GM13977 (cell line): ENCODE measurements around the gene EDN1.
"Not testable (repeated sequence)": the region's sequence is repeated elsewhere in the genome, so short reads cannot be mapped to it uniquely, and the experiment has no call there.

Source experiments
- DNase-seq: peaks from one replicate; pipeline ENCODE4 v3.0.0; 2012; ENCODE audit warnings: low spot score
- CTCF ChIP-seq: IDR thresholded peaks from 2 replicates; pipeline ENCODE4 v1.5.1; 2012; ENCODE audit warnings: mild to moderate bottlenecking, control low read depth; ENCODE audit not compliant: insufficient read depth; ENCODE audit errors: extremely low read depth, missing control alignments
- in situ Hi-C: fragments of 300-500 bp; cut with MboI; formaldehyde crosslinking; loops from one replicate; pipeline ENCODE4 v1.12.0; 2022; ENCODE audit warnings: low sequenced_read_pairs, low pct_unique_long_range_greater_than_20kb, mixed read lengths, inconsistent platforms; ENCODE audit not compliant: unreplicated experiment

EDN1 gene

DNA sequence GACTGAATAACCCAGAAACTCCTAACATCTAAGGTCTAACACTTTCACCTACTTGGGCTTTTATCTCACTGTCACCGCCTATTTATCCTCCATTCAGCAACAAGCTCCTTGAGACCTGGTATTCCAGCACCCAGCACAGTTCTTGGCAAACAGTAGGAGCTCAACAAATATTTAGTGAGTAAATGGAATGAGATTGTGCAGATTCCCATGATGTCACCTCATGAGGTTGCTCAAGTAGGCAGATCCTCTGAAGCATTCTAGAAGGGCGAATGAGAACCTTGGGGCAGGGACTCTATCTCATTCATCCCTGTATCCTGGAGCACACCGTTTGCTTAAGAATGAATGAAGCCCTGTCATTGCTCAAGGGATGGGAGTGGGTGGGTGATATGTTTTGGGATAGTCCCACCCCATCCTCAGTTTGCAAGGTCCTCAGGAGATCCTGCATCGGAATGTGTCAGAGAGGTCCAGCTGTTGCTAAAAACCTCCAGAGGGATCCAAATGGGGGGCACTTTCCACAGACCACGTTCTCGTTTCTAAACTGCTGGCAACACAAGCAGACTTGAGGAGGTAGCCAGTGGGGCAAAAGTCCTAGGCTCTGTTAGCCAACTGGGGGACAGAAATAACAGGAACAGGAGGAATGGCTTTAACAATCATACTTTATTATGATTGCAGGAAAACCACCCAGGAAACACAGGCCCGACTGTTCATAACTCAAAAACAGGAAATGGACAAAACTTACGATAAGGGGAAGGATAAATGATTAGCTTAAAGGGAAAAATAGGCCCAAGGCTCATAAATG, 42.0 kb downstream of the EDN1 start:
- in situ Hi-C loops, result no loop called here

GRCh38 chr6:12332750-12333079, 42.6 kb downstream of the EDN1 start:
- in situ Hi-C loops, DNase-seq: not testable (repeated sequence)

More for the DNA sequence above, 42.0 kb downstream of the EDN1 start:
- DNase-seq, result no peak
- no peak for TF ChIP-seq CTCF

- no peak for TF ChIP-seq CTCF
- in situ Hi-C loops, result no loop called here
- no peak for DNase-seq
These were observed 43.0 kb downstream of the EDN1 start for GRCh38 chr6:12333128-12333527.

- in situ Hi-C loops, result no loop called here
- TF ChIP-seq CTCF, result no peak
- no peak for DNase-seq
These were observed 44.5 kb downstream of the EDN1 start for GRCh38 chr6:12334526-12335130.

- in situ Hi-C loops, result no loop called here
- no peak for DNase-seq
- no peak for TF ChIP-seq CTCF
These were observed 45.0 kb downstream of the EDN1 start for GRCh38 chr6:12335131-12335527.

GRCh38 chr6:12335717-12336116, 45.6 kb downstream of the EDN1 start:
- in situ Hi-C loops, result no loop called here
- no peak for DNase-seq

More at GRCh38 chr6:12335717-12336116, 45.6 kb downstream of the EDN1 start:
- peak; percentile 8 for TF ChIP-seq CTCF
